Activated gamma-delta T cell treated with anti-CD3 and anti-CD28 coated beads, Interleukin-2, amount 50 U/mL, for 16 hours (primary cell): ENCODE data around the gene ARRDC4.

ENCODE experiments used
- DNase-seq: peaks from one replicate; pipeline ENCODE4 v3.0.0-alpha.2; 2020; ENCODE audit warnings: low read depth

ARRDC4 gene, protein sequence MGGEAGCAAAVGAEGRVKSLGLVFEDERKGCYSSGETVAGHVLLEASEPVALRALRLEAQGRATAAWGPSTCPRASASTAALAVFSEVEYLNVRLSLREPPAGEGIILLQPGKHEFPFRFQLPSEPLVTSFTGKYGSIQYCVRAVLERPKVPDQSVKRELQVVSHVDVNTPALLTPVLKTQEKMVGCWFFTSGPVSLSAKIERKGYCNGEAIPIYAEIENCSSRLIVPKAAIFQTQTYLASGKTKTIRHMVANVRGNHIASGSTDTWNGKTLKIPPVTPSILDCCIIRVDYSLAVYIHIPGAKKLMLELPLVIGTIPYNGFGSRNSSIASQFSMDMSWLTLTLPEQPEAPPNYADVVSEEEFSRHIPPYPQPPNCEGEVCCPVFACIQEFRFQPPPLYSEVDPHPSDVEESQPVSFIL

DNA sequence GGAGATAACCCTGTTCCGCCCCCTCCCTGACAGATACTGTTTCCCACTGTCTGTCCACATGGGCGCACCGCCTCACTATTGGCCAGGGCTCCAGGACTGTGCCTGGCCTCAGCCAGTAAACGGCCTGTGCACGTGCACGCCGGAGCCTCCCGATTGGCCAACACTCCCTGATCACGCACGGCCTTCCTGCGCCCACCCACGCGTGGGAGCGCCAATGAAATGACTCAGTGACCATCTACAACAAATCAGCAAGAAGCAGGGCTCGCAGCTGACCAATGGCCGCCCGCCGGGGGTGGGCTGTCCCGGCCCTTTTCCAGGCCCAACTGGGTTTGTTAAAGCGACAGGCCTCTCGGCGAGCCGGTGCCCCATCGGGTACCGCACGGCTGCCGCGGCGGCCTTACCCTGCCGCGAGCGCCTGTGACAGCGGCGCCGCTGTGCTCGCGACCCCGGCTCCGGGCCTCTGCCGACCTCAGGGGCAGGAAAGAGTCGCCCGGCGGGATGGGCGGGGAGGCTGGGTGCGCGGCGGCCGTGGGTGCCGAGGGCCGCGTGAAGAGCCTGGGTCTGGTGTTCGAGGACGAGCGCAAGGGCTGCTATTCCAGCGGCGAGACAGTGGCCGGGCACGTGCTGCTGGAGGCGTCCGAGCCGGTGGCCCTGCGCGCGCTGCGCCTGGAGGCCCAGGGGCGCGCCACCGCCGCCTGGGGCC, at the start of gene ARRDC4:
Gene ARRDC4 (plus strand): TSS at position 340 of the 703 bp plus-strand sequence. CDS start 159 bp downstream, at position 499.
- peak; percentile 94 for DNase-seq

DNA sequence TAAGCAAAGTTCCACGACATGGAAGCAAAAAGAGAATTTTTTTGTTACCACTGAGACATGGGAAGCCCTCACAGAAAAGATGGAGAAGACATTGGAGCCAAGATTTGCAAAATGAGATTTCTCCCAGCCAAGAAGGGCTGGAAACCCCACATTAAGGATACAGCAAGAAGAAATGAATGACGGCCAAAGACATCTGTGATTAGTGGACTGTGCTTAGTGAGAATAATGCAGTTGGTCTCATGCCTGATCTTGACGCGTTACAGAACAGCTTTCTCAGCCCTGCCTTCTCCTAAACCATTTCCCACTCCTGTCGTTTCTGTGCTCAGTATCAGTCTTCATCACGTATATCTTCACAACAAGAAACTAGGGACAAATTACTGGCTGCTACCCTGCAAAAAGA, 45.8 kb upstream of the ARRDC4 start:
- no peak for DNase-seq

- no peak for DNase-seq
Measured at GRCh38 chr15:97915261-97915660, 45.2 kb upstream of the ARRDC4 start.

DNA sequence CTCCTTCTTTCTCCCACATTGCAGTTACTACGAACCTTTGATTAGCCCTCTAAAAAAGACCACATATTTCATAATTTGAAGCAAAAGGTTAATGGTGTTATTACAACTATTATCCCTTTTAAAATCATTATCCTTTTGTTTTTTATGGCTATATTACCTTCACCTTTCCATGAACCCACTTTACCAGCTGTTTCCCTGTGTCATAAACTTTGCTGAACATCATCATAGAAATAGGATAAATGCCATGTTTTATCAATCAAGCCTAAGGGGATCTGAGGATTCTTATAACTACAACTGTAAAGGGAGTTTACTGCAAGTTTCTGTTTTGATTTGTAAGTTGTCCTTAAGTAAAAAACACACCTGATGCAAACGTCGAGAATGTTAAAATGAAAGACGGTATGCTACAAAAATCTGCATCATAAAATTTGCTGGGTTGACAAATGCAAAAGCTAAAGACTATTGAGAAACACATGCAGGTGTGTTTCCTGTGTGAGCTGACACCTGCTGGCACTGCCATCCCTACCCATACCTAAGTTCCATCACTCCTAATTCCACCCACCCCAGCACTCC, 39.1 kb upstream of the ARRDC4 start:
- no peak for DNase-seq

DNA sequence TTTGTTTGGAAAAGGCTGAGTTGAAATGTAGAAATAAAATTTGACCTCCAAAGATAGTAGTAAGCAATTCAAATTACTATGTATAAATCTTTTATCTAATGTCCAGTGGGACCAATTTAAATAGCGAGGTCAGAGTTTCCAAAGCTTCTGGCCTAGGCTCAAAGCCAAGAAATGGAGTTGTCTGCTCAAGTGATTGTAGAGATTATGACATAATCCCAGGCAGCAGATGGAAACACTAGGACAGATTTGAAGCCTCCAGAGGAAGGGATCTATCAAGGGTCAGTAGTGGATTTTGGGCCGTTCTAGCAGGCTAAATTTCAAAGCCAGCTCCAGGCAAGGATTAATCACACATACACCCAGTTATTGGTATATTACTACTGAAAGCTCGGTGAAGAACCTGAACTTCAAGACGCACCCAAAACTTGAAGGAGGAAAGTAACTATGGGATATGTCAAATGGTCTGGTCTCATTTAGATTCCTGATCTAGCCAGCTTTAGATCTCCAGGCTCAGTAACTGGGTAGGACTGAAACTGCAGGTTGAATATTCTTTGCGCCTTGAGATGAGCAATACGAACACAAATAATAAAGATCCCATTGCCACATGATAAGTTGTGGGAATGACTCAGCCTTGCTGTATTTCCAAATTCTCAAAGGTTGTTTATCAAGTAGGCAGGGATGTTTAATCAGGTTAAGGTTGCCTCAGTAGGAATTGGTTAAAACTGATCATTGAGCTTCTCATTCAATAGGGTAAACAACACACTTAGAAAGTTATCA, 30.9 kb upstream of the ARRDC4 start:
- DNase-seq = no peak

- DNase-seq = no peak
Measured at GRCh38 chr15:97930230-97930629, 30.3 kb upstream of the ARRDC4 start.

DNA sequence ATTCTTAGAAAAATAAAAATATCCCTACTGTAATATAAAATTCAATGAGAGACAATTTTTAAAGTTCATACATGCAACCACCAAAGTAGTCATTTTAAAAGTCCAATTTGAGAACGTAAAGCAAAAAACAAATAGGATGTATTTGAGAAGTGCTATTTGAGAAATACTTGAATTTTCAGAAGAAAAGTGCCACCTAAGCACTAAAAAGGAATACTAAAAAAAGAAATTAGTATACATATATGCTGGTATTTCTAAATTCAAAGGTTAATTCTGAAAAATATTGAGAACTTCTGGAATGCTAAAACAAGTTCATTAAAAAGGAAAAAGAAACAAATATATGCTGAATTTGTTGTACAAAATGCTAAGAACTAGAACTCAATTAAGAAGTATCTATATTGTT, 29.2 kb upstream of the ARRDC4 start:
- no peak for DNase-seq

DNA sequence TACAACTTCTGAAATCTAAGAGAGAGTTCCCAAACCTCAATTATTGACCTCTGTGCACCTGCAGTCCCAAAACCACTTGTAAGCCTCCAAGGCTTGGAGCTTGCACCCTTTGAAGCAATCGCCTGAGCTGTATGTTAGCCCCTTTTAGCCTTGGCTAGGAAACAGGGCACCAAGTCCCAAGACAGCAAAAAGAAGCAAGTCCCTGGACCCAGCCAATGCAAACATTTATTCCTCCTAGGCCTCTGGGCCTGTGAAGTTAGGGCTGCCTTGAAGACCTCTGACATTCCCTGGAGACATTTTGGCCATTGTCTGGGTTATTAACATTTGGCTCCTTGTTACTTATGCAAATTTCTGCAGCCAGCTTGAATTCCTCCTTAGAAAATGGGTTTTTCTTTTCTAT, 26.9 kb upstream of the ARRDC4 start:
- no peak for DNase-seq

- DNase-seq = no peak
Measured at GRCh38 chr15:97940993-97941392, 19.5 kb upstream of the ARRDC4 start.

- no peak for DNase-seq
Measured at GRCh38 chr15:97941572-97941971, 18.9 kb upstream of the ARRDC4 start.

DNA sequence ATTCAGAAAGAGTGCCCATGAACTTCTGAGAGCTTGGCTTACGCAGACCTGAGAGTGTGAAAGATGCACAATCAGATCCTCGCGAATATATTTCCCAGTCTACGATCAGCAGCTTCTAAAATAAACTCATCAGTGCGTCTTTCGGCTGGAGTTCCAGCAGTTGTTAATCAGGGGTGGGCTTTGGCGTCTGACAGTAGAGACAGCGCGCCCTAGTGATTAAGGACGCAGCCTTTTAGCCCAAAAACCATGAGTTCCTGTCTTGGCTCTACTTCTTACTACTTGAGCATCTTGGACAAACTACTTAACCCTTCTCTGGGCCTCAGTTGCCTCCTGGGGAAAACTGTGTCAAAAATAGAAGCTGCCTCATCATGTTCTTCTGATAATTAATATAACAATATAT, 15.8 kb upstream of the ARRDC4 start:
- no peak for DNase-seq

DNA sequence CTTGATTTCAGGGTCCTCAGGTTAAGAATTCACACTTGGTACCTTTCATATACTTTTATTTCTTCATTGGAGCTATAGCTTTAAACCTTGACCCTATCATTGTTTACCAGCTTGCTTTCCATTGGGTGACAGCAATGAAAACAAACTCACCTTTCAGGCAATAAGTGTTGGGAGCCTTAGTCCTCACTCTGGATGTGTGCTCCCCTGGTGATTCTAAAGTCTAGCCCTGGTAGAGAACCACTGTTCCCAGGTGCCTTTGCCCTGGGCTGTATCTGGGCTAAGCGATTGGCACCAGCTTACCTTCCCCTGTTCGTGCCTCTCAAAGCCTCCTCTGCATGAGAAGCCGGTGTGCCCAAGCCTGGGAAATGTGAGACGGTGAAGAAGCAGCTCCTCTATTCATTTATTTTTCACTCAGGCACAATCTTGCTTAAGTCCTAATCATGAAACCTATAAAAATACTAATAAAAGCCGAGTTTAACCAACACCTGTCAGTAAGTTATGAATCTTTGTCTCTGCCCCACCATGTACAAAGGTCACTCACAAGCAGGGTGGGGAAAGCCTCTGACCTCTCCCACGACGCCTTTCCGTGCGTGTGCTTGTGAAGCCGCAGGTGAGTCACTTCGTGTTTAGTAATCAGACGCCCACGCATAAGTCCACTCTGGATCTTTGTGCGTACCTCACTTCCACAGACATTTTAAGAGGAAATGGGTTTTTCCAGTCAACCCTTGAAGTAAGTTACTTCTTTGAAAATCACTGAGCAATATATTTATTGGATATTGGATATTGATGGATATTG, 12.8 kb upstream of the ARRDC4 start:
- no peak for DNase-seq

DNA sequence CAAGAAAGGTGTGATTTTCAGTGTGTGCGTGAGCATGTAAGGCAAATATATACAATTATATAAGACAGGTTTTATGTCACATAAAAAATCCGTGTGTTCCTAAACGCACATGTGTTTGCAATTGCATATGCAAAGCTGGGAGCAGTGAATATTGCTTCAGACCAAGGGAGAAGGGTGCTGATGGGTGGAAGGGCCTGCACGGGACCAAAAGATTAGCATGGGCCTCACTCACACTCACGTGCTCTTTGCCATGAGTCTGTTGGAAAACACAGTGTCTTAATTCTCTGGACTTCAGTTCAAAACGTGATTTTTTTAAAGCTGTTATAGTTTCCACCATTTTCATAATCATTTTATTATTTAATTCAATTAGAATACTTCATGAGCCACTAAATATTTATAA, 7.2 kb upstream of the ARRDC4 start:
- DNase-seq = no peak

DNA sequence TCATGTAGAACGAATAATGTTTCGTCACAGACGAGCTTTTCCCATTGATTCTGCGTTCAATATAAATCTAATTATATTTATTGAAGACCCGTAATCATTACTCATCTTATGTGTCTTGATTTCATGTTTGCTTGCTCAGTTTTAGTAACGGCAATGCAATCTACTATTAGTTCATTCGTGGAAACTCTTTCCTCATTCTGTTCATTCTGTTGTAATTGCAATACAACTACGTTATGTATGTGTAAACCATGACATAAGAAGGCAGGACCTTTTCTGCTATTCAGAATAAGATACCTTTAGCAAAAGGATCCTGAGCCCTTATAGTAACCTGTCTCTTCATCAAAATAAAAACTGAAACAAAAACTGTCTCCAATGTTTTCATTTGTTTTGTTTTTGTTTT, 6.8 kb upstream of the ARRDC4 start:
- no peak for DNase-seq

DNA sequence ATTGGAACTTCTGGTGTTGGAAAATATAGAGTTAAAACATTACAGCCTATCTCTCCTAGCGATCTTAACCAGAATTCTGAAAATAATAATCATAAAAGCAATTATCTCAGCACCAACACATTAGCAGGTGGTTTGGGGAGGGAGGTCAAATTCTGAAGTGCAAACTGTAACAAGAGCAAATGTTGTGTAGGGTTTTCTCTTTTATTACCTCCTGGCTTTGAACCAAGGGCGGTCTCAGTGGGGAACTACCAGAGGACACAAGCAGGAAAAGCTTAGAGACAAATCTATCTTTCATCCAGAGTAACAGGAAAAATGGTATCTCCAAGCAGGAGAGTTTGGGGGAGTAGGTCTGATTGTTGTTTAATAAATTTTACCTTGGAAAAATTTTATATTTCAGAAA, 5.5 kb upstream of the ARRDC4 start:
- DNase-seq = no peak

- no peak for DNase-seq
Measured at GRCh38 chr15:97955529-97955928, 5.0 kb upstream of the ARRDC4 start.

DNA sequence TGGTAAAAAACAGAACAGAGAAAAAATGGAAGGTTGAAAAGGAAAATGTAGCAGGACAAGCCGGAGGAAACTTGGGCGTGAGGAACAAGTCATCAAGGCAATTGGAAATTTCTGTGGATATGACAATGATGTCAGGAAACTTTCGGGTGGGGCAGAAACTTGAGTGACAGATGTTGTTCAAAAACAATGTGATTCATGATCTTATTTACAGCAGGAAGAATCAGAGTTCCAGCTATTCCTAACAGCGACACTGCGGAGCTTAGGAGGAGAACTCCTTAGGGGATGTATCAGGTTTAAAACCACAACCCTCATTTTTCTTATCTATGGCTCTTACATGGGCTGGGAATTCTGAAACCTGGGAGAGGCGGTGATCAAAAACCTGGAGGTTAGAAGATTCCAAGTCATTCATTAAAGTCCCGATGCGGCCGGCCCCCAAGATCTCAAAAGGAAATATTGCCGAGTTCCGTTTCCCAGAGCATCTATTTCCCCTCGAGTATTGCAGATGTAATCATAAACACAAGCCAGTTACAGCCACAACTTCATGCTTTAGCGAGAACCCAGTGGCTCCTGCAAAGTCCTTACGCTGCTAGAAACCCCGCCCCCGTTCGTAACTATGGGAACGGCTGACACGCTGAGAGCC, 659 bp upstream of the ARRDC4 start:
- DNase-seq = no peak

GRCh38 chr15:97961067-97961954, 808 bp downstream of the ARRDC4 start:
- DNase-seq = no peak

DNA sequence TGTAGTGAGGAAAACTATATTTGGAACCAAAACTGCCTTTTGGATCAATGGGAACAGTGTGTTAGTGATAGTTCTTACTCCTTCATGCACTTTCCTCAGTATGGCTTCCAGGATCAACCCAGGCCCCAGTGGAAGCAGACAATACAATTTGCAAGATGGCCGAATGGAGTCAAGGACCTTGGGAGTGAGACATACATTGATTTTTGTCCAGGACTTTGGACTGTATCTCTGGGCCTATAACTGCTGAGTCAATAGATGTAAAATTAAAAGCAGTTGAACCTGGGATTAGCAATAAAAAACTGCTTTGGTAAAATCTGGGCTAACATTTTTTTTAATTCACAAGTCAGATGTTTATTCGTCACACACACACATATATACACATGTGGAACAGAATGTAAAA, 1.8 kb downstream of the ARRDC4 start:
- no peak for DNase-seq

GRCh38 chr15:97963779-97964178, 3.3 kb downstream of the ARRDC4 start:
- no peak for DNase-seq
